Activated T-cell treated with anti-CD3 and anti-CD28 coated beads, Interleukin-2, amount 50 U/mL, for 1 hour (primary cell): ENCODE results near the gene CR1.
"Not testable (repeated sequence)": the region's sequence is repeated elsewhere in the genome, so short reads cannot be mapped to it uniquely, and the experiment has no call there.

ENCODE experiments used
- DNase-seq: peaks from one replicate; pipeline ENCODE4 v3.0.0-alpha.2; 2020

Gene CR1

GRCh38 chr1:207495801-207496792, at the start of gene CR1:
Gene CR1, plus strand, starts transcription at chr1:207496157. Its CDS starts 111 bp downstream, at chr1:207496268.
- DNase-seq: peak; percentile 52

GRCh38 chr1:207453710-207454045, 42.3 kb upstream of the CR1 start:
- no peak for DNase-seq

GRCh38 chr1:207454046-207454964, 41.7 kb upstream of the CR1 start, which contains the start of gene CR2:
Gene CR2, plus strand, starts transcription at chr1:207454328. Its CDS starts 91 bp downstream, at chr1:207454419.
- peak; percentile 55 for DNase-seq

GRCh38 chr1:207455183-207455754, 40.7 kb upstream of the CR1 start:
- DNase-seq: no peak

GRCh38 chr1:207458414-207458813, 37.5 kb upstream of the CR1 start:
- DNase-seq: no peak

- no peak for DNase-seq
These were observed 36.9 kb upstream of the CR1 start for GRCh38 chr1:207459008-207459407.

- no peak for DNase-seq
These were observed 34.3 kb upstream of the CR1 start for GRCh38 chr1:207461649-207462048.

GRCh38 chr1:207462535-207462934, 33.4 kb upstream of the CR1 start:
- DNase-seq: no peak

- no peak for DNase-seq
These were observed 32.9 kb upstream of the CR1 start for GRCh38 chr1:207463021-207463420.

GRCh38 chr1:207463571-207463970, 32.4 kb upstream of the CR1 start:
- DNase-seq: no peak

- no peak for DNase-seq
These were observed 25.0 kb upstream of the CR1 start for GRCh38 chr1:207470927-207471326.

- DNase-seq: no peak
These were observed 21.7 kb upstream of the CR1 start for GRCh38 chr1:207474210-207474609.

GRCh38 chr1:207486198-207486597, 9.8 kb upstream of the CR1 start:
- no peak for DNase-seq

GRCh38 chr1:207487636-207488035, 8.3 kb upstream of the CR1 start:
- no peak for DNase-seq

GRCh38 chr1:207493212-207493611, 2.7 kb upstream of the CR1 start:
- DNase-seq: no peak

GRCh38 chr1:207494171-207494570, 1.8 kb upstream of the CR1 start:
- no peak for DNase-seq

- DNase-seq: not testable (repeated sequence)
These were observed 676 bp upstream of the CR1 start for GRCh38 chr1:207495281-207495680.

- no peak for DNase-seq
These were observed 2.0 kb downstream of the CR1 start for GRCh38 chr1:207497941-207498340.

GRCh38 chr1:207499573-207499972, 3.6 kb downstream of the CR1 start:
- DNase-seq: peak; percentile 61

GRCh38 chr1:207500306-207500705, 4.3 kb downstream of the CR1 start:
- no peak for DNase-seq

- no peak for DNase-seq
These were observed 5.1 kb downstream of the CR1 start for GRCh38 chr1:207501071-207501470.

GRCh38 chr1:207502726-207503125, 6.8 kb downstream of the CR1 start:
- DNase-seq: no peak

GRCh38 chr1:207503950-207504349, 8.0 kb downstream of the CR1 start:
- no peak for DNase-seq
